Measurements from ENCODE around the gene DPP8.
"Not testable (repeated sequence)": the region's sequence is repeated elsewhere in the genome, so short reads cannot be mapped to it uniquely, and the experiment has no call there.

The DPP8 gene

GRCh38 chr15:65401611-65402240 lies 115.8 kb downstream of the DPP8 start:
- DNase-seq = no peak

- peak; percentile 82 for DNase-seq
These were observed 116.5 kb downstream of the DPP8 start for GRCh38 chr15:65400760-65401610.

- DNase-seq = no peak
These were observed 117.5 kb downstream of the DPP8 start for GRCh38 chr15:65399997-65400396.

- no peak for DNase-seq
These were observed 118.3 kb downstream of the DPP8 start for GRCh38 chr15:65399001-65399706.

GRCh38 chr15:65398486-65398885 lies 119.0 kb downstream of the DPP8 start:
- DNase-seq = not testable (repeated sequence)

- DNase-seq = no peak
These were observed 120.5 kb downstream of the DPP8 start for GRCh38 chr15:65396965-65397317.

- DNase-seq = no peak
These were observed 121.1 kb downstream of the DPP8 start for GRCh38 chr15:65396283-65396964.

- DNase-seq = no peak
These were observed 121.8 kb downstream of the DPP8 start for GRCh38 chr15:65395567-65396202.

- no peak for DNase-seq
These were observed 122.6 kb downstream of the DPP8 start for GRCh38 chr15:65394936-65395335.

GRCh38 chr15:65394280-65394789 lies 123.2 kb downstream of the DPP8 start:
- DNase-seq = no peak

- DNase-seq = no peak
These were observed 123.9 kb downstream of the DPP8 start for GRCh38 chr15:65393557-65393956.

- DNase-seq = no peak
These were observed 124.4 kb downstream of the DPP8 start for GRCh38 chr15:65393091-65393490.
